ENCODE data around the gene AGBL4.

DNA sequence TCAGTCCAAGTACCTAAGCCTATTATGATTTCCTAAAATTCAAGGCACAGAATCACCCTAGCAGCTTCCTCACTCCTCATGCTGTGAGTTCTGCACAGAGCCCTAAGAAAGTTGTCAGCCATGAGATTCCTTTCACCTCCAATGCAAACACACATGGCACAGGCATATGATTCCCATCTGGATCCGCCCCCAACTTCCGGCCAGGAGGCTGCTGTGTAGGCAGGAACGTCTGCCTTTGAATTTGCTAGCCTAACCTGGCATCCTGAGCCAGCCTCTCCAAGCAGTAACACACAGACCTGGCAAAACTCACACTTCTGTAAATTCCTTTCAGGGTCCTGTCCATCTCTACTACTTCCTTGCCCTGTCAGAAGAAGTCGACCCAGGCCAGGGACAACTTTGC, 726.0 kb downstream of the AGBL4 start:
- TF ChIP-seq GLIS3 (CRISPR knock-in tag; IDR thresholded peaks at IDR 0.05) = no peak
- no peak for TF ChIP-seq OSR1 (CRISPR knock-in tag; IDR thresholded peaks at IDR 0.05)
- no peak for TF ChIP-seq CSRNP3 (CRISPR knock-in tag; IDR thresholded peaks at IDR 0.05)
- TF ChIP-seq ZNF565 (CRISPR knock-in tag; conservative IDR thresholded peaks at IDR 0.05; ENCODE audit: low read depth) = no peak
- no peak for TF ChIP-seq TCF4 (CRISPR knock-in tag; IDR thresholded peaks at IDR 0.05; ENCODE audit: borderline replicate concordance)
- TF ChIP-seq ARNTL (CRISPR knock-in tag; IDR thresholded peaks at IDR 0.05; ENCODE audit: borderline replicate concordance, low read depth) = no peak
- TF ChIP-seq ZFP30 (CRISPR knock-in tag; IDR thresholded peaks at IDR 0.05) = no peak
- no peak for TF ChIP-seq ISL1 (CRISPR knock-in tag; IDR thresholded peaks at IDR 0.05)
- TF ChIP-seq, protein P1, sequence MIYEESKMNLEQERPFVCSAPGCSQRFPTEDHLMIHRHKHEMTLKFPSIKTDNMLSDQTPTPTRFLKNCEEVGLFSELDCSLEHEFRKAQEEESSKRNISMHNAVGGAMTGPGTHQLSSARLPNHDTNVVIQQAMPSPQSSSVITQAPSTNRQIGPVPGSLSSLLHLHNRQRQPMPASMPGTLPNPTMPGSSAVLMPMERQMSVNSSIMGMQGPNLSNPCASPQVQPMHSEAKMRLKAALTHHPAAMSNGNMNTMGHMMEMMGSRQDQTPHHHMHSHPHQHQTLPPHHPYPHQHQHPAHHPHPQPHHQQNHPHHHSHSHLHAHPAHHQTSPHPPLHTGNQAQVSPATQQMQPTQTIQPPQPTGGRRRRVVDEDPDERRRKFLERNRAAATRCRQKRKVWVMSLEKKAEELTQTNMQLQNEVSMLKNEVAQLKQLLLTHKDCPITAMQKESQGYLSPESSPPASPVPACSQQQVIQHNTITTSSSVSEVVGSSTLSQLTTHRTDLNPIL (CRISPR knock-in tag; IDR thresholded peaks at IDR 0.05; ENCODE audit: low read depth) = no peak
- TF ChIP-seq ZC3H10 (CRISPR knock-in tag; IDR thresholded peaks at IDR 0.05) = no peak
- TF ChIP-seq, protein P2, sequence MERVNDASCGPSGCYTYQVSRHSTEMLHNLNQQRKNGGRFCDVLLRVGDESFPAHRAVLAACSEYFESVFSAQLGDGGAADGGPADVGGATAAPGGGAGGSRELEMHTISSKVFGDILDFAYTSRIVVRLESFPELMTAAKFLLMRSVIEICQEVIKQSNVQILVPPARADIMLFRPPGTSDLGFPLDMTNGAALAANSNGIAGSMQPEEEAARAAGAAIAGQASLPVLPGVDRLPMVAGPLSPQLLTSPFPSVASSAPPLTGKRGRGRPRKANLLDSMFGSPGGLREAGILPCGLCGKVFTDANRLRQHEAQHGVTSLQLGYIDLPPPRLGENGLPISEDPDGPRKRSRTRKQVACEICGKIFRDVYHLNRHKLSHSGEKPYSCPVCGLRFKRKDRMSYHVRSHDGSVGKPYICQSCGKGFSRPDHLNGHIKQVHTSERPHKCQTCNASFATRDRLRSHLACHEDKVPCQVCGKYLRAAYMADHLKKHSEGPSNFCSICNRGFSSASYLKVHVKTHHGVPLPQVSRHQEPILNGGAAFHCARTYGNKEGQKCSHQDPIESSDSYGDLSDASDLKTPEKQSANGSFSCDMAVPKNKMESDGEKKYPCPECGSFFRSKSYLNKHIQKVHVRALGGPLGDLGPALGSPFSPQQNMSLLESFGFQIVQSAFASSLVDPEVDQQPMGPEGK (CRISPR knock-in tag; IDR thresholded peaks at IDR 0.05; ENCODE audit: borderline replicate concordance) = no peak
- TF ChIP-seq ZNF70 (CRISPR knock-in tag; IDR thresholded peaks at IDR 0.05) = no peak
- TF ChIP-seq TSHZ2 (CRISPR knock-in tag; IDR thresholded peaks at IDR 0.05) = no peak
- TF ChIP-seq ZFP3 (CRISPR knock-in tag; IDR thresholded peaks at IDR 0.05) = no peak
